Smooth muscle cell of the brain vasculature (primary cell): ENCODE measurements around the gene MED13L.
"Not testable (repeated sequence)": the region's sequence is repeated elsewhere in the genome, so short reads cannot be mapped to it uniquely, and the experiment has no call there.

ENCODE experiments used
- DNase-seq: peaks from one replicate; pipeline ENCODE4 v3.0.0-alpha.2; 2012; ENCODE audit warnings: low read depth, low spot score

MED13L gene

DNA sequence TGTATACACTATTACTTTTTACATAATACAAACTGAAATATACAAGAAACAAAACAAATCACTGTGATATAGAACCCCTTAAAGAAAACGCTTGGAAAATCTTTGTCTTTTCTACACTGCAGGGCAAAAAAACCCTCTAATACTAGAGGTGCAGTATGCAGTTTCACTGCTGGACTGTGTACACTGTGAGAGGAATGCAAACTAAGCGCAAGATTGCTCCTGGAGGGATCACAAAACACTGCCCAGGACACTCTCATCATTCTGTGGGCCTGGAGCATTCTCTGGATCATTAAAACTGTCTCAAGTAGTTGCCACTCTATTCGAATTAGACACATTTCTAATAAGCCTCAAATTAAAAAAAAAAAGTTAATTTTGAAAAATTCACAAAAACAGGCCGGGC lies 217.6 kb downstream of the MED13L start:
- no peak for DNase-seq

DNA sequence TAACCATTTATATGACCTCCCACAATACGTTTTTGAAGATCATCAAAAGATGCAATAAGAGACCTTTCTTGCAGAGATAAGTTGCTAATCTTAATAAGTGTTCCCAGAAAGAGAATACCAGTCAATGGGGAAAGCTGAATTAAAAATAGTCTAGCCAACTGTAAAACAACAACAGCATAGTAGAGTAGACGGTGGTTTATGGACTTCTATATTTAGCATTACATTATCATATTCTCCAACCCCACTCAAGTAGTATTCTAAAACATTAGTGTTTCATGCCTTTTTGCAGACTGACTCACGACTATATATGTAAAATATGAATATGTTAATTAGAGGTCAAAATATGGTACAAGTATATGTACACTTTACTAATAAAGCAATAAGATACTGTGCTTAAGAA lies 218.9 kb downstream of the MED13L start:
- no peak for DNase-seq

DNA sequence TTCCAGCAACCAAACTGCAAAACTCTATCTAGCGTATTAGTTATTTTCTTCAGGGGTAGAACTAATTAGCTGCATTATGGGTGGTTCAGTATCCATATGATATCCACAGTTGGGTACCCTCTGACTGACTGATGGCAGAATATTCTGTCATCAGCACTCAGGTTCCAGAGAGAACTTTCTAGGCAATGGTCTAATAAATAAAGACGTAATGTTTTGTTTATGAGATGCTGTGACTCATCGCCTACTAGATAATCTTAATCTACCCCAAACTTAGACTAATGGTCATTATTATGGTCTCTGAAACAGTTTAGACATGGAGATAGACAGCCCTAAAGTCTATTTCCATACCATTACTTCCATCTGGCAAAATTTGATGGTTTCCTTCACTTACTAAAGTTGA lies 220.1 kb downstream of the MED13L start:
- no peak for DNase-seq

DNA sequence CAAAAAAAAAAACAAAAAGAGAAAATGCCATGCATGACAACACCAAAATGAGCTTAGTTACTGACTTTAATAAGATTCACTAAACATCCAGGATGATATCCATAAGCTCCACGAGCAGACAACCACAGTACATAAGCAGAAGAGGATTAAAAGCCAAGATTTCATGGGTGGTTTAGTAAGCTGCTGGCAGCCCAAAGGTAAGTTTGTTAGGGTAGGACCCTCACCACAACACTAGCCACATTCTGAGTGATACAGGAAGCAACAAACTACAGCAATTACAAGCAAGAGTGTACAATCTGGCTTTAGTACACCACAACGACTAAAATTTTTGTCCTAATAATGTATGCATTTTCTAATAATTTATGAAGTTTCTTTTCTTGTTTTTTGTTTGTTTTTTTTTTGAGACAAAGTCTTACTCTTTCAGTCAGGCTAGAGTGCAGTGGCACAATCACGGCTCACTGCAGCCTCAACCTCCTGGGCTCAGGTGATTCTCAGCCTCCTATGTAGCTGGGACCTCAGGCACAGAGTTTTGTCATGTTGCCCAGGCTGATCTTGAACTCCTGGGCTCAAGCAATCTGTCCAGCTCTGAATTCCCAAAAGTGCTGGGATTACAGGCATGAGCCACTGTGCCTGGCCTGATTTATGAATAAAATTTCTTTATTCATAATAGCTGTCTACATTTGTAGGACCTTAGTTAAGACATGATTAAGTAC lies 221.4 kb downstream of the MED13L start:
- DNase-seq: no peak

DNA sequence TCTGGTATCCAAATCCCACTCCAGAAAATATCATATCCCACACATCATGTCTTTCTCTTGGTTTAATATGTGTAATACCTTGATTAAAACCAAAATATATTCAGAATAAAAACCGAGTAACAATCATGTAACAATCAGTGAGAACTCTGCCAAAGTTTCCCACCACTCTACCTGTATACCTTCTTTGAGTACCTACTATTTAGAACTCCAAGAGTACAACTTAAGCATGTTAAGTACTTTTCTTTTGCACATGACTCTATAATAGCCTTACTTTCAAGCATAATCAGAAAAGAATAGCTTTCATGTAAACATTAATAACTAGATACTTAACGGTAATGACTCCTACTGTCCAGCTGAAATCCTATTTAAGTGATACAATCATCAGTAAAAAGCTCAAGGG lies 223.2 kb downstream of the MED13L start:
- no peak for DNase-seq

DNA sequence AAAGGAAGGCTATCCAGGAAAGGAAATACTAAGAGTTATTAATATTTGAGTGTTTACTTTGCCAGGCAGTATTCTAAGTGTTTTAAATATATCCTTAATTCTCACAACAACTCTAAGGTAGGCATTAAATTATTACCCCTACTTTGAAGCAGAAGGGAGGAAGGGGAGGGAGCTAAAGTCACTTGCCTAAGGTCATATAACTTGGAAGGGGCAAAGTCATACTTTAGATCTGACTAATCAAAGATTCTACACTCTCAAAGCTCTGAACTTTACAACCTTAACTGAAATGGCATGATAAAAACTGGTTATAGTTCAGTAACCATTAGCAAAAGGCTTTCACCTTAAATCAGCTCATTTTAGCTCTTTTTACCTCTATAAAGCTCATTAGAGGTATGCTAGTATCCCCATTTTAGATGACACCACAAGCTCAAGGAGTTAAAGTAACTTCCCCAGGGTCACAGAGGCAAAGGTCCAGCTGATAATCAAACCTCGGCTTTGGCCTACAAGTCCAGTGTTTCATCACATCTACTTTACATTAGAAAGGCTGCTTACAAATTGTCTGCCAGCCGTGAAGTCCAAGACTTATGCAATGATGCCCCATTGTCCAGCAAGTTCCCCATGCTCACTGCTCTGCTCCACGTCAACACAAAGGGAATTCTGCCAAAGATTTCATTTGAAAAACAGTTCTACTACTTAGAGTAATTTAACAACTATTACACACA lies 223.9 kb downstream of the MED13L start:
- DNase-seq: no peak

DNA sequence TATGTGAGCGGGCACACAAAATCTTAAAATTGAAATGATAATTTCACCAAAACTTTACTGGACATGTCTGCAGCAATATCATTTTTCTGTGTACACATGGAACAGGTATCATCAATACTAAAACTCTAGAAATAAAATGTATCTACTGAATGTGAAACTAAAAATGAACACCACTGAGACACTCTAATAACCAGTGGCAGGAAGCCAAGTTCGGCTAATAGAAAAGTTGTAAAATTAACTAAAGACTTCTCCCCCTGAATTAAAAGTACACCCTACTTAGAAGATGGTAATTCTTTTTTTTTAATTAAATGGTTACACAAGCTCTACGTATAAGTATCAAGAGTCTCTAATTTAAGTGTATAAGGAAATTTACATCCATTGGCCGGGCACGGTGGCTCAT lies 227.2 kb downstream of the MED13L start:
- DNase-seq: no peak

DNA sequence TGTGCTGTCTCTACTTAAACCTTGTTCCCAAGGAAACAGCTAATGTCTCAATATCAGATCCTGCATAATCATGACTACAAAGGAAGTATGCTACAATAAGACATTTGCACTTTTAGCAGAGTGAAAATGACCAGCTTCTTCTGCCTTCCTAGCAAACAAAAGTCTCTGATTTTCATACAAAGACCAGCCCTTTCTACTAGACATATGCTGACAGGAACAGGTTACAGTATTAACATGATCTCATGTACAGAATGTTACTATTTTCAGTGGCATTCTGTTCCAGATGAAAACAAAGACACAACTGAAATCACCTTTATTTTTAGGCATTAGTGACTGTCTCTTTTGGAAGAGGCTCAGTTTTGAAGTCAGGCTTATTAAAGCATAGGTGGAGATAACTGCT lies 228.6 kb downstream of the MED13L start:
- no peak for DNase-seq

DNA sequence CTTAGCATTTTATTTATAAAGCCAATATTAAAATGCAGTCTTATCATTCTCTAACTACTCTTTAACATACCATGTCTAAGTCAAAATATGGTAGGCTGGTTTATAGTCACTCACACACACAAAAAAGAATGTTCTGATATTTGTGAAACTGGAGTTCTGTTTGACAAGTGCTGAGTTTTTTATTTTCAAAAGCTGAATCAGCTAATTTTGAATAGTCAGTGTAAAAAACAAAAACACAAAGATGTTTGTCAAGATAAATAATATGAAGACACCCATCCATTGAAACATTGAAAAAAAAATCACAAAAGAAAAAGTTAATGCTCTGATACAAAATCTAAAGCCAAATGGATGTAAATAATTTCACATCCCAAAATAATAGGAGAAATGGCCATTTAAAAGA lies 231.5 kb downstream of the MED13L start:
- no peak for DNase-seq

DNA sequence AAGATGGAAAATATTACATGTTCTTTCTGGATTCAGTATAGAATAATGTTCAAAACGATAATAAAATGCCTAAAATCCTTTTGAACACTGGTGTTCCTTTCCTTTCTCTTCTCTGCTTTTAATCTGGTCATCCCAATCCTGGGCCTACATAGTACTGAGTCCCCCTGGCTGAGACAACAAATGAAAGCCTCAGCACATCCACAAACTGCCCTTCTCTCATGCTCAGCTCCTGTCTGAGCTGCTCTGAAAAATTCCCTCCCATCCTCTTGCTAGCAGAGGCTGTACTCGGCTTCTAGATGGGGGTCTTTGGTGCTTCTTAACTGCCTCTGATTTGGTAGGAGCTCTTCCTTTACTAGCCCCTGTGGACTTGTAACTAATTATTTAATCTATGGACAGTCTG lies 232.3 kb downstream of the MED13L start:
- no peak for DNase-seq

DNA sequence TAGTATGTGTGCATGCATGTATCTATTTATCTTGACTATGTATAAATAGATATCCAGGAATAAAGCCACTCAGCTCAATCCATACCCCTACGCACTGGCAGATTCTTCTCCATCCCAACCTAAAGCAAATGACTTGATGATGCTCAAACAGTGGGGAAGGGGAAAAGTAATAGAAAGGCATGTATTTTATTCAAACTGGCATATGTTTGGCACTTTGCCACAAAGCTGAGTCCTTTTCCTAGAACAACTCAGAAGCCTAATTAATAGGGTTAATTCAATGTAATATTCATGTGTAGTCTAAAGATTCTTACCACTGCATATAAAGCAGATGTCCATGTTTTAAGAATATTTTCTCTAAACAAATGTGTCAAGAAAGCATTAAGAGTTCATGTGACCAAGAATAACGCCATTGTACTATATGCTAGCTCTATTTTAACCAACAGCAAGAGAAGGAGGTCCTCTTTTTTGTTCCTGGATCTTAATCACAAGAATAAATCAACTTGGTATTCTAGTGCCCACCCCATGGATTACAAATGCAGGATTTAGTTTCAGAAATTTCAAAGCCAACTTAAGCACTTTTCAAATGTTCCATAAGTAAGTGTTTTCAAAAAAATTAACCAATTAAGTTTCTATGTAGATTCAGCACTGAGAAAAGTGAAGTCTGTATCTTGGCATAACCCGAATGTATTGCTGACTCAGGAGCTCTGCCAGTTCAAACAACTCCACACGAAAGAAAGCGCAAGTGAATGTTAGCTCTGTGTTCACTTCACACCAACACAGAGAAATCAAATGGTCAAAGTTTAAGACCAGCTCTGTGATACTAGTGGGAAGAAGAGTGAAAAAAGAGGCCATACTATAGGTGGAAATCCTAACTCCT lies 233.6 kb downstream of the MED13L start:
- DNase-seq: peak; percentile 18

DNA sequence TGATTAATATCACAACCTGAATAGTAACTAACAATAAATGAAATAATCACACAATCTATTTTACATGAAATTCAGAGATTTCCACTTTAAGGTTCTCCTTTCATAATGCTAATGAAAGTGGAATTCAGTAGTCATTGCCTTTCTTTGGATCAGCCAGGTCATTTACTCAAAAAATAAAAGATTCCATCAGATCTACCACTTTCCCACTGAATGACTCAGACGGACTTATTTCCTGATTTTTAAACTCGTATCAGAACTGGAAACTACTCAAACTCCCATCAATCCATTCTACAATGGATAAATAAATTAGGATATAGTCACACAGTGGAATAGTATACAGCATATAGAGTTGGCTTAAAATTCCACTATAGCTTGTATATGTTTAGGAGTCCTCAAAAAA lies 237.1 kb downstream of the MED13L start:
- no peak for DNase-seq

DNA sequence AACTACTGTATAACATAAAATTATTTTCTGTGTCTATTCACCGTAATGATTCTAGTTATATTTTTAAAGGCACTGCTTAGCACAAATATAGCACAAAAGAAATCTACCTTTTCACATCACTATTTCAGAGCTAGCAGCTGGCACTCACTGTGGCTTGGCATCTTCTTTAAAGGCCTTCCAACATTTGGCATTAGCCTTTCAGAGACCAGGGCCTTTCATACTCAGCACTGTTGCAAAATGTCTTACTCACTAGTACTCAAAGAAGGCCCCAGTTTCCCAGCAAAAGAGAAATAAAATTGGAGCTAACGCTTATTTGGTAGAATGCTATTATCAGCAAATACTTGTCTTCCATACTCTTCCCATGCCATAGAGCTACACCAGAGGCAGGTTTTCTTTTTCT lies 238.4 kb downstream of the MED13L start:
- DNase-seq: no peak

DNA sequence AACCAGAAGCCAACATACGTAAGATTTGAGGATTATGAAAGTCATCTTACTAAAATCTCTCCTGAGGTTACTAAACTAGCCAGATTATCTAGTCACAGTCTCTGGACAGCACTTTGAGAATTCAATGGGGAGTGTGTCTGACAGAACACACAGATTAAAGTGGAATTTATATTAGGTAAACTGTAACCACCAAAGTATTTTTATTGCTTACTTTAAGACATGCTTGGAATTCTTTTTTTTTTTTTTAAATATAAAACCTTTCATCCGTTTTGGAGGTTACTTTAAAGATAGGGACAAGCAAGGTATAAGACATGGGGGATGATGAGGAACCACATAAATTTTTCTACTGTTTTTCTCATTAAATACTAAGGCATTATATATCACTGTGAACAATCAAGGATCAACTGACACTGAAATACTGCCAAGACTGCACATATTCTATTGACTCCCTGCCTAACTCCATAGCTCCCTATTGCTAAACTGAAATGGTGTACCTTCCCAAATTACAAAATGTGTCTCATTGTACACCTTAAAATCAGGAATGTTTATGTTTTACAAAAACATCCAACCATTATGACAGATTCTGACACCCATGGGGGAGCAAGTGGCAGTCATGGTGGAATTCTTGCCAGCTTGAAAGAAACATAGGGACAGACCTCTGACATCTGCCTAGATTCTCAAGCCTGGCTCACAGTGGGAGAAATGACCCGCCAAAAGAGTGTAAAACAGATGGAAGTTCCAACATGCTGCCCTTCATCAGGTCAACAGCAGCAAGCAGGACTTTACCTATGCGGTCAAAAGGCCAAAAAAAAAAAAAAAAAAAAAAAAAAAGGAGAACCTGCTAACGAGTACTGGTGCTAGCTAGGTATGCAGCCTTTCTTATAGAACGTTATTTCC lies 239.3 kb downstream of the MED13L start:
- DNase-seq: no peak

DNA sequence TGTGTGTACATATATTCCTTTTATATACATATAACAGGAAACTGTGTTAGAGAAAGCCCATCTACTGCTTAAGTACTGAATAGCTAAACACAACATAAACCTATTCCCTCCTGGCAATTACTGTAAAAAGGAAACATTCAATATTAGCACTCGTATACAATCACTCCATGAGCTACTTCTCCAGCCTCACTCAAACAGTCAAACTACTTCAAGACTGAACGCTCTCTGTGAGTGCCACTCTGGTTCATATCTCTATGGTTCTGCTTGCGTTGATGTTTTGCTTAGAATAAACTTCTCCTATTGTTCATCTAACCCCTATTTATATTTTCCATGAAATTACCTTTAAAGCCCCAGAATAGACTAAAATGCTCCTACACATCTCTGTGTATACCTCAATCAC lies 243.7 kb downstream of the MED13L start:
- no peak for DNase-seq

DNA sequence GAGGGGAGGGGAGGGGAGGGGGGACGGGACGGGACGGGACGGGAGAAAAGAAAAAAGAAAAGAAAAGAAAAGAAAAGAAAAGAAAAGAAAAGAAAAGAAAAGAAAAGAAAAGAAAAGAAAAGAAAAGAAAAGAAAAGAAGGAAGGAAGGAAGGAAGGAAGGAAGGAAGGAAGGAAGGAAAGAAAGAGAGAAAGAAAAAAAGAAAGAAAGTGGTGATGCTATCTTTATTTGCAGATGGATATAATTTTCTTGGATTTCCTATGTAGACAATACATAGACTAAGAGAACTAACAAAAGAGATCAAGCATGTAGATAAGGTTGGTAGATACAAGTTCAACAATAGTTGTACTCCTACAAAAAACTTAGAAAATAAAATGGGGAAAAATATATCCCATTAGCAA lies 245.9 kb downstream of the MED13L start:
- not testable (repeated sequence) for DNase-seq

DNA sequence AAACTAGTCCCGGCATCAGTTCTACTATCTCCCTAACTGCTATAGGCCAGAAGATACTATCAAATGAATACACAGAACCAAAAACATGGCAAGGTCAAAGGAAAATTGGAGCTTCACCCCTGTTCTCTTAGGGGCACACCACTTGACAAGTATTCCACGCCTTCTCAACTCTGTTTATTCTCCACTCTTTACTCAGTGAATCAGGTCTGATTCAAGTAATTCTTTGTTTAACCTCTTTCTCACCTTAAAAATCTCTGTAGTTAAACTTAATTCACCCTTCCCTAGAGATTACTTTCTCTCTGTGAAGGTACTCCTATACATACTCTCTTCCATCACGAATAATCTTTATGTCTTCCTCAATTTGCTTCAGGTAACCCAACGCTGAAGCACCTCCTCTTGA lies 248.9 kb downstream of the MED13L start:
- no peak for DNase-seq

DNA sequence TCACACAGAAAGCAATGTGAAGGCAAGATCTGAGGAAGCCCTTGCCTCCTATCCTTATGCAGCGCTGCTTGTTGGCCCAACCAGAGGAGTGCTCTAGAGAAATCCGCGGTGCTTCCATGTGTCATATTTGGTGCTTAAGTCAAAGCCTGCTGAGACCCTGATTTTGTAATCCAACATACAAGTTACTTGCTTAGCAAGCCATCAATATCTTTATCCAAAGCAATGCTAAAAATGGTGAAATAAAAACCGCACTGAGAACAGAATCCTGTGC lies 250.0 kb downstream of the MED13L start:
- no peak for DNase-seq

DNA sequence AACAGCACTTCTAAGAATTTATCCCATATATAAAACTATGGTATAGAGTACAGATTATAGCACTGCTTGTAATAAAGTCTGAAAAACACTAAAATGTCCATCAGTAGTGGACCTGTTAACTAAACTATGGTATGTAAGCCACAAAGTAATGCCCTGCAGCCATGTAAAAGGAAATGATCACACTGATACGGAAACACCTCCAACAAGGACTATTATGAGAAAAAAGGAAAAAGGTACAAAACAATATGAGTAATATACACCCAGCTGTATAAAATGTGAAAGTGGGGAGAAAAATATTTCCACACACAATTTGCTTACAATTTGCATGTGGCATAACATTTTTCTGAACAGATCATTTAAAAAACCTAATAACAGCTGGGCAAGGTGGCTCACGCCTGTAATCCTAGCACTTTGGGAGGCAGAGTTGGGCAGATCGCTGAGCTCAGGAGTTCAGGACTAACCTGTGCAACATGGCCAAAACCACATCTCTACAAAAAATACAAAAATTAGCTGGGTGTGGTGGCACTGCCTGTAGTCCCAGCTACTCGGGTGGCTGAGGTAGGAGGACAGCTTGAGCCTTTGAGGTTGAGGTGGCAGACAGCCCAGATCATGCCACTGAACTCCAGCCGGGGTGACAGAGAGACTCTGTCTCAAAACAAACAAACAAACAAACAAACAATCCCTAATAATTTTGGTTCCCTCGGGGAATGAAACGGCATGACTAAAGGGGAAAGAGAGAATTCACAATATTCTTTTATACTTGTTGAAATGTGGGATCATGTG lies 250.5 kb downstream of the MED13L start:
- DNase-seq: no peak

DNA sequence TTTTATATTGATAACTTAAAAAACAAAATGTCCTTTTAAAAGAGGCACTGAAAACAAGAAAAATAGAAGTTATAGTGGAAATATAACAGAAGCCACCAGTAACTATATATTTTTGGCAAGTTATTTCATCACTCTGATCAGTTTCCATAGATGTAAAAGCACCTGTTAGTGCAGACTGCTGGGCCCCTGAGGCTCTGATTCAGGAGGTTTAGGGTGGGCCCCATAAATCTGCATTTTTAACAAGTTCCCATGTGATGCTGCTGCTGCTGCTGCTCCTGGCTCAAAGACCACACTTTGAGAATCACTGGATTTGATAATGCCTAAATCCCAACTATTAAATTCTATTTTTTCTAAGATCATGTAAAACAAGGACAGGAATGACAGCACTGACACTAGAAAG lies 251.1 kb downstream of the MED13L start:
- no peak for DNase-seq

DNA sequence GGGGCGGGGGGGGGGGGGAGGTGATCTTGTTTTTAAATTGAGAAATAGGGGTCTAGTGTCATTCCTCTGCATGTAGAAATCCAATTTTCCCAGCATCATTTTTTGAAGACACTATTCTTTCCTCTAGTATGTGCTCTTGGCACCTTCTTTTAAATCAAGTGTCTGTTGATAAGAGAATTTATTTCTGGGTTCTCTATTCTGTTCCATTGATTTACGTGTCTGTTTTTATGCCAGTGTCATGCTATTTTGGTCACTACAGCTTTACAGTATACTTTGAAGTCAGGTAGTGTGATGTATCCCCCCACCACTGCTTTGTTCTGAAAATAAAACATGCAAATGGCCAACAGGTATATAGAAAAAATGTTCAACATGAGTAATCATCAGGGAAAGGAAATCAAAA lies 252.7 kb downstream of the MED13L start:
- DNase-seq: no peak
